ENCODE data around the gene THAP7.

THAP7 gene

DNA sequence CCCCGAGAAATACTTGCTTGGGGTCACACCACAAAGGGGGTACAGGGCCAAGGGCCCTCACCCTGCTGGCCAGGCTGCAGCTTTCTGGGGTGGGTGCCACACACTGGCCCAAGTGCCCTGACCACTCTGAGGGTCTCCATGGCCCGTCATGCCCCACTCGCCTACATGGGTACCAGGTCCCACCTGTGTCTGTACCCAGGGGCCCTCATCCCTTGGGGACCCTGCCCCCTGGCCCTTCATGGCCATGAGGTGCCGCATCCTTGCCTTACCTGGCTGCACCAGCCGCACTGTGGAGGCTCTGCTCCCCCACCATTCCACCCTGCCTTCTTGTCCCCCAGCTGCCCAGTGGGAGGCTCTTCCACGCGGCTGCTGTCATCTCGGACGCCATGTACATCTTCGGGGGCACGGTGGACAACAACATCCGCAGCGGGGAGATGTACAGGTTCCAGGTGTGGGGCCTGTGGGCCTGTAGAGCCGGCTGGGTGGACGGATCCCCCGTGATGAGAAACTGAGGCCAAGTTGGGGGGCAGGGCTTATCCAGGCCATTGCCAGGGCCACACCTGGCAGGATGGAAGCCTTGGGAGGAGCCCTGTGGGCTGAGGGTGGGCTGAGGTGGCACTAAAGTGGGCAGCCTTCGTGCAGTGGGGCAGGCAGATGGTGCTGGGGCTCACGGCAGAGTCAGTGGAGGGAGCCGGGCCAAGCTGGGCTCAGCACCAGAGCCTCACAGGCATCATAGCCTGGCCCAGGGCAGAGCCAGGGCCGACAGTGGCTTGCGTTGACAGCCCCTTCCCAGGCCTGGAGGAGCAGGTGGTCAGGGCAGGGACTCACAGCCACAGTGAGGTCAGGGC, 9.2 kb downstream of the THAP7 start:
- no peak for DNase-seq

DNA sequence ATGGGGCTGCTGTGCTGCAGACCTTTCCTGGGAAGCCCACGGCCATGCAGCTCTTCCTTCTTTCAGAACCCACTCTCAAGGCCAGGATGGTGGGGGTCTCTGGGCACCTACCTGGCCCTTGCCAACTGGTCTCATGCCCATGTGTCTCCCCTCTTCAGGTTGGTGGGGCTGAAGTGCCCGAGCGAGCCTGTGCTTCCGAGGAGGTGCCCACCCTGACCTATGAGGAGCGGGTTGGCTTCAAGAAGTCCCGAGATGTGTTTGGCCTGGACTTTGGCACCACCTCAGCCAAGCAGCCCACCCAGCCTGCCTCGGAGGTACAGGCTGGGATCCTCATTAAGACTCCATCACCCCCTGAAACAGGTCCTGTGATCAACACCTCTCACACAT, 9.9 kb downstream of the THAP7 start:
- no peak for DNase-seq

DNA sequence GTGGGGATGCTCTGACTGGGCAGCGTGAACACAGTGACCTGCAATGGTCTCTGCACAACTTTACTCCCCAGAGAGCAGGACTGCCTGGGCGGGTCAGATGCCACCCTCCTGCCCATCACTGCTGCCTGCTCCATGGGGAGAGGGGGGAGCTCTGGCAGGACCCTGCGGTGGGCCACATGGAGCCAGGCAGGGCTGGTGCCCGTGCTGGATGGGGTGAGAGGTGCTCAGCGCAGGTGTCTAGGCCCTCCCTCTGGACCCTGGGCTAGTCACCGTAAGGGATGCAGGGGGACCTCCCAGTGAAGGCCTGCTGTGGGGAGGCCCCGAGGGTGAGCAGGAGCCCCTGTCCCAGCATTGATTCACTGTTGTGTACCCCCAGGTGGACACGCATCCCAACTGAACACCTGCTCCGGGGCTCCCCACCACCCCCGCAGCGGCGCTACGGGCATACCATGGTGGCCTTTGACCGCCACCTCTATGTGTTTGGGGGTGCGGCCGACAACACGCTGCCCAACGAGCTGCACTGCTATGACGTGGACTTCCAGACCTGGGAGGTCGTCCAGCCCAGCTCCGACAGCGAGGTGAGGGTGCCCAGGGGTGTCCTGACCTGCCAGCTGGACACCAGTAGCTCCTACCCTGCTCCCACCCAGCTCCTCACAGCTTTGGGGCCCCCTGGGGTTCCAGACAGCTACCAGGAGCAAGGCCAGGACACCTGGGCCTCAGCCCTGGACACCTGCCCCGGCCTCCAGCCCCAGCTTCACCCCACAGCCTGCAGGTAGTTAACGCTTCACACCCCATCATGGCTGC, 10.5 kb downstream of the THAP7 start:
- no peak for DNase-seq

DNA sequence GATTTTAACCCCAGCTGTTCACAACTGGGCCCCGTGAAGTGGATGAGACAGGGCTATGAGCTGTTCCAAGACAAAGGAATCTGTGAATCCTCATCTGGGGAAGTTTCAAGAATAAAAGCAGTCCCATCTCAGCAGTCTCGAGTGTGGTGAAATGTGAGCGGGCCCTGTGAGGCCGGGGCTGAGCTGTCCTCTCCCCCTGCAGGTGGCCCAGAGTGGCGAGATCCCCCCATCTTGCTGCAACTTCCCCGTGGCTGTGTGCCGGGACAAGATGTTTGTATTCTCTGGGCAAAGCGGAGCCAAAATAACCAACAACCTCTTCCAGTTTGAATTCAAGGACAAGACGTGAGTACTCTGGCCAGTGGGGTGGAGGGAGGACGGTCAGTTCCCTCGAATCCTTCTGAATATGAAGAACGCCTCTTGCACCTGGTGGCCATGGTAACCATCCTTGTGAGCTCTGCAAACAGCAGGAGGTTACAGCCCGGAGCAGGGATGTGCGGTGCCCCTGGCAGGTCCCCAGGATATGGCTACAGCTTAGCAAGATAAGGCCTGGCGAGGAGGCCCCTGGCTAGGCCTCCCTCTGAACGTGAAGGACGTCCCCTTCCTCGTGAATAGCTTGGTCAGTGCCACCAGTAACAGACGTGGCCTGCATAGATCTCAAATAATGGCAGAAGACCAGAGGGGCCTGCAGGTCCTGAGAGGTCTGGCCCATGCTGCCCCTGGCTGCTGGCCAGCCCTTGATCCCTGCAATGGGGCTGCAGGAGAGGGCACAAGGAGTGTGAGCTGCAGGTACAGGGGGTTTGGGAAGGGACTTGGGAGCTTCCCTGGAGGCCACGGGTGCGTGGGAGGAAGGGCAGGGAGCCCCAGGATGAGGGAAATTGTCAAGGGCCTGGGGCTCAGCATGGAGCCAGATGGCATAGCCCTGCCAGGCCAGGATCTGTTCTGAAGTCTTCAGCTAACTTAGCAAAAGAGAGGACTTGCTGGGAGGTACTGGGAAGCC, 11.4 kb downstream of the THAP7 start:
- DNase-seq: no peak

- no peak for DNase-seq
These were observed 12.4 kb downstream of the THAP7 start for GRCh38 chr22:20989323-20990138.

- DNase-seq: no peak
These were observed 13.2 kb downstream of the THAP7 start for GRCh38 chr22:20988573-20989322.

- no peak for DNase-seq
These were observed 14.5 kb downstream of the THAP7 start for GRCh38 chr22:20987375-20987774.

DNA sequence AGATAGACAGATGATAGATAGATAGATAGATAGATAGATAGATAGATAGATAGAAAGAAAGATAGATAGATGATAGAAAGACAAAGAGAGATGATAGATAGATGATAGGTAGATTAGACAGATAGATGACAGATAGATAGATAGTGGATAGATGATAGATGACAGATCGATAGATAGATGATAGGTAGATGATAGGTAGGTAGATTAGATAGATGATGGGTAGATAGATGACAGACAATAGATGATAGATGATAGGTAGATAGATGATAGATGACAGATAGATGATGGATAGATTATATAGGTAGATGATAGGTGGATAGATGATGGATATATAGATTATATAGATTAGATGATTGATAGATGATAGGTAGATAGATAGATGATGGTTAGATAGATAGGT, 15.6 kb downstream of the THAP7 start:
- DNase-seq: no peak

GRCh38 chr22:20985720-20986119, 16.2 kb downstream of the THAP7 start:
- DNase-seq: no peak

DNA sequence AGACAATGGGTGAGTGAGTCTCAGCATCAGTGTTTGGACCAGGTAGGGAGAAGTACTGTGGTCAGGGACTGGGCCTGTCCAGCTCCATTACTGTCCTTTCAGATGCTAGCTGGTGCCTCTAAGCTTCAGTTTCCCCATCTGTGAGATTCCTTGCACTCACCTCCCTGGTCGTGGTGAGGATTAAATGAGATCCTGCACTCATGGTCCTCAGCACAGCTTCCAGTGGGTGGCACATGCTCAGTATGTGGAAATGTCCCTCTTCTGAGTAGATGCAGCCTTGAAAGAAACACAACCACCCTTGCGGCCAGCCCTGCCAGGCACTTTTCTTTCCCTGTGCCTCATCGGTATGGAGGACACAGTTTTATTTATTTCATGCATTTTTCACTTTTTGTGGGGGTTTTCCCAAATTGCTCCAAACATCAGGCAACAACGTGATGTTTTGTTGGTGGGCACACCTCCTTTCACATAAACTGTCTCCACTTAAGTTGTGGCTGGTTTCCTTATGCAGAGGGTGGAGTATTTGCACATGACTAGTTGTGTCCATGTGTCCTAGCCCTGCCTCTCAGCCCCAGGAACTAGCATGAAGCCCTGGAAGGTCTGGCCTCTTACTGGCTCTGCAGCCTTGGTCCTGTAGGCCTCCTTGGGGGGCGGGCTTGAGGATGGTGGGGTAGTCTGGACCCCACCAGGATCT, 18.7 kb downstream of the THAP7 start:
- DNase-seq: no peak

DNA sequence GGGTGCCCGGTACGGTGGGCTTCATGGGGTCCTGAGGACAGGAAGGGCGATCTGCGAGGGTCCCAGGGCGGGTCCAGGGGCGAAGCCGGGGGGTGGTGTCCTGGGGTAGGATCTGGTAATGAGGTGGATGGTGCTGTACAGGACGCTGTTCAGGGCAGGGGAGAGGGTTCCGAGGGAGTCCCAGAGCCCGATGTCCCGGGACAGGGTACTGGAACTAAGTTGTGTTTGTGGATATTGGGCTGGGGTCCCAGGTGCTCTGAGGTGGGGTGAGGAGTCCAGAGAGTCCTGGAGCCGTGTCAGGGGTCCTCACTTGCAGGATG, 19.4 kb downstream of the THAP7 start:
- DNase-seq: no peak

GRCh38 chr22:20981787-20982562, 19.9 kb downstream of the THAP7 start, which contains the start of gene LZTR1:
Gene LZTR1 (plus strand): TSS chr22:20982297. CDS start chr22:20982372, 75 bp downstream.
- DNase-seq: peak; percentile 89

- DNase-seq: no peak
These were observed 20.8 kb downstream of the THAP7 start for GRCh38 chr22:20980938-20981722.

DNA sequence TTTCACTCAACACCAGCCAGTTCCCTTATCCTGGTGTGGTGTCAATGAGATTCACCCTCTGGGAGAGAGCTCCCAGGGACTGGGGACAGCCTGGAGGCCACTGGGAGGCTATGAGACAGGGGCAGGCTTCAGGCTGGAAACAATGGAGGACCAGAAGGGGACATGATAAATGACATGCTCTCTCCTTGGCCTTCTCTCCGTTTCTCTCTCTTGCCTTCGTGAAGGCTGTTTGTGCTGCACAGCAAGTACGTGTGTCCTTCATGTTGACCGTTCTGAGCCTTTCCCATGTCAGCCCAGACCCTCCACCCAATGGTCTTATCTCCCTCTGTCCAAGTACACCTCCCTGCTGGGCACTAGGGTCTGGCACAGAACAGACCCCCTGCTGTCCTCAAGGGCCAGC, 21.4 kb downstream of the THAP7 start:
- no peak for DNase-seq

- DNase-seq: no peak
These were observed 21.9 kb downstream of the THAP7 start for GRCh38 chr22:20979940-20980453.

DNA sequence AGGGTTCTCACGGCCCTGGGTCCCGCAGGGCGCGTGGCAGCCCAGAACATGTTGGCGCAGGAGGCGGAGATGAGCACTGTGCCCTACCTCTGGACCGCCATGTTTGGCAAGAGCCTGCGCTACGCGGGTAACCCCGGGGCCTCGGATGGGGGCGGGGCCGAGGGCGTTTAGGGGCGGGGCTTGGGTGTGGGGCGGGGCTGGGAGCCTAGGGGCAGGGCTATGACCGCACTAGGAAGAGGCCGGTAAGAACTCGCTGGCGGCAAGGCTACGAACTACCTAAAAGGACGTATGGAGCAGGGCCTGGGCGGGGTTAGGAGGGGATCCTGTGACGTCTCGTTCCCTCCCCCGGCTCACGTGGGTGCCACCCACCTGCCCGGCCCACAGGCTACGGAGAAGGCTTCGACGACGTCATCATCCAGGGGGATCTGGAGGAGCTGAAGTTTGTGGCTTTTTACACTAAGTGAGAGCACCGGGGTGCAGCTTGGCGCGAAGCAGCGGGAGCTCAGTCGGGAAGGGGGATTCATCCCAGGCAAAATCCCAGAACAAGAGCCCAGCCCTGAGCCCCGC, 22.6 kb downstream of the THAP7 start:
- peak; percentile 92 for DNase-seq

GRCh38 chr22:20978419-20978818, 23.5 kb downstream of the THAP7 start:
- no peak for DNase-seq

DNA sequence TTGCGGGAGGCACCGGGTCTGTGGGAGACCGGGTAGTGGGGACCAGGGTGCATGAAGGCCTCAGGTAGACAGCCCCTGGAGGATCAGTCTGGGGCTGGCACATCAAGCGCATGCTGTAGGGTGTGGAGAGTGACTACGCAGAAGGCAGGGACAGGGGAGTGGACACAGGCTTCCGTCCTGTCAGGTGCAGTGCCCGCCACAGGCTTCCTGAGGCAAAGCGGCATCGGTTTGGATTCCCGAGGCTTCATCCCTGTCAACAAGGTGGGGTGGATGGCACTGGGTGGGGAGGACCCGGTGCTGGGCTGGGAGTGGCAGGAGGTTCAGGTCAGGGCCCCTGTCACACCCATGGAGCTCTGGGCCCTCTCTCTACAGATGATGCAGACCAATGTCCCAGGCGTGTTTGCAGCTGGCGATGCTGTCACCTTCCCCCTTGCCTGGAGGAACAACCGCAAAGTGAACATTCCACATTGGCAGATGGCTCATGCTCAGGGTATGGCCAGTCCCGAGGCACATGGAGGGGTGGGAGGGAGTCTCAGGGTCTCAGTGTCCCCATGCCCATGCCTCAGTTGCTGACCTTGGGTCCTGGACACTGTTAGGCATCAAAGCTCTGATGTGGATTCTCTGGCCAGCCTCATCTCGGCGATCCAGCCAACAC, 24.3 kb downstream of the THAP7 start:
- DNase-seq: no peak

Data from islet precursor cell (in vitro differentiated cells).